Suprapubic skin (tissue), 4 donors: ENCODE measurements around the gene PHACTR2. TPM values are rescaled to one million over a fixed set of nuclear protein-coding genes. Genes with fewer than 3 reads are reported as not detected.
"Not testable (repeated sequence)": the region's sequence is repeated elsewhere in the genome, so short reads cannot be mapped to it uniquely, and the experiment has no call there.

ENCODE experiments used
- DNase-seq, 2 donors: peaks; one replicate each; pipeline ENCODE4 v3.0.0-alpha.2; 2019; ENCODE audit warnings: low spot score in 2 of 2
- H3K27ac ChIP-seq: fragments of 200-600 bp; sonication (generic); one replicate; pipeline ENCODE4 v1.5.1; 2019
- H3K27me3 ChIP-seq: fragments of 200-600 bp; sonication (generic); one replicate; pipeline ENCODE4 v1.5.1; 2019
- H3K36me3 ChIP-seq: fragments of 200-600 bp; sonication (generic); one replicate; pipeline ENCODE4 v1.5.1; 2019
- H3K4me1 ChIP-seq: fragments of 200-600 bp; sonication (generic); one replicate; pipeline ENCODE4 v1.5.1; 2019
- H3K4me3 ChIP-seq: fragments of 200-600 bp; sonication (generic); one replicate; pipeline ENCODE4 v1.5.1; 2019; ENCODE audit warnings: mild to moderate bottlenecking
- H3K9me3 ChIP-seq: fragments of 200-600 bp; sonication (generic); one replicate; pipeline ENCODE4 v1.5.1; 2019
- EP300 ChIP-seq: sonication (generic); formaldehyde crosslinking; IDR thresholded peaks from one replicate; pipeline ENCODE4 v1.6.1; 2017; ENCODE audit warnings: antibody characterized with exemption
- POLR2A ChIP-seq, 2 donors: fragments of 450-650 bp; IDR thresholded peaks; one replicate each; pipeline ENCODE4 v1.6.1; 2017; ENCODE audit warnings: antibody characterized with exemption in 2 of 2, mild to moderate bottlenecking in 2 of 2, moderate library complexity in 2 of 2
- POLR2AphosphoS5 ChIP-seq, 3 donors: sonication (generic); formaldehyde crosslinking; IDR thresholded peaks; one replicate each; pipeline ENCODE4 v1.6.1; 2017; ENCODE audit warnings: antibody characterized with exemption in 3 of 3
- WGBS: methylation state at CpG from one replicate; pipeline ENCODE4 v1.1.5; 2018; 5-methylcytosine and 5-hydroxymethylcytosine counted together
- total RNA-seq, 4 donors: library from RNA; depleted of rRNA; stranded (reverse); fragments of >200 nt; gene quantifications; one replicate each; pipeline ENCODE4 v1.1.0, GENCODE V29; 2016
- TF ChIP-seq, protein P1 (sequence below), 2 donors: fragments of 200-600 bp in 1 of 2; fragments of 450-650 bp in 1 of 2; sonication (generic) in 1 of 2; IDR thresholded peaks; one replicate each; pipeline ENCODE4 v1.5.1; 2016 to 2019; ENCODE audit warnings: antibody characterized with exemption in 2 of 2, mild to moderate bottlenecking in 1 of 2, moderate library complexity in 1 of 2

Gene PHACTR2
- 10 to 100 TPM; 11.9 to 31.5 (median 20.9) TPM for total RNA-seq

DNA sequence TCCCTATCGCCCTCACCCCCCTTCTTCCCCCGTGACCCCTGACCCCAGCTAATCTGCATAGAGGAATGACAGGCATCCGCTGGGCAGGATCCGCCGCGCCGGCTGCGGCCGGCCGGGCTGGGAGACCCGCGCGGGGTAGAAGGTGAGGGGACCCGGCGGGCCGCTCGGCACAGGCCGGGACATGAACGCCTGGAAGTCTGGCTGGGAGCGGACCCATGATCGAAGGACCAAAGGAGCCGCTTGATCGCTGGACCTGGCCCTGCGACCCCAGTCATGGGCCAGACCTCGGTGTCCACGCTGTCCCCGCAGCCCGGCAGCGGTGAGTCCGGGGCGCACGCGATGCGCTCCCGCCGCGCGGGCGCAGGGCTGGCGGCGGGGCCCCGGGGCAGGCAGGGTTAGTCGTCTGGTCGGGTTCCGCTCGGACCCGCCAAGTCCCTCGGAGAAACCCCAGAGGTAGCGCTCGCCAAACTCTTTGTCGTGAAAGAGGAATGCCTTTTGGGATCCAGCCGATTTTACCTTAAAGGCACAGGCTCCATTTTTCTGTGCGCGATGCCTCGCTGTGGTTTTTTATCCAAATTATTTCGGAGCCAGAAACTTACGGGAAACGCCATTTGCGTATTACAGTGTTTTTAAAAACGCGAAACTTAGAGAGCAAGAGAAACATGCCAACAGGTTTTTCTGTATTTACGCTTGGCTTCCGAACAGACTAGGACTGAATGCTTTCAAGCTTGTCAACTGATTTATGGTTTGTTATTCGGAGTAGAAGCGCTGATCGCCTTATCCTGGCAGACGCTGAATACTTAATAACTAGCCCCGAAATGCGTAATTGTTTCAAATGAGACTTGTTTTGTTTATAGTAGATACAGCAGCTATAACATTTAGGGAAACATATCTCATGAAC, at the start of gene PHACTR2:
PHACTR2 (plus strand) TSS at position 75 of the 901 bp plus-strand sequence; CDS start at position 274, 199 bp downstream.
- Histone ChIP-seq H3K9me3 (no peaks in the 10 kb centered on the region), H3K4me1 (peaks cover 56% of the 10 kb centered on the region), H3K36me3 (no peaks in the 10 kb centered on the region), H3K27ac (peak within 1 kb of the TSS; percentile 94), H3K27me3 (no peaks in the 10 kb centered on the region), H3K4me3 (peak within 1 kb of the TSS; percentile 88)
- WGBS, result under 1% methylated on average over 46 of the region's 69 CpGs
- TF ChIP-seq EP300 (no peak), POLR2A (IDR thresholded peaks at IDR 0.05) (peak in 1 of 2 donors; percentile 38), POLR2AphosphoS5 (IDR thresholded peaks at IDR 0.05) (peak in 2 of 3 donors; percentile 21 to 29)
- TF ChIP-seq, protein P1, sequence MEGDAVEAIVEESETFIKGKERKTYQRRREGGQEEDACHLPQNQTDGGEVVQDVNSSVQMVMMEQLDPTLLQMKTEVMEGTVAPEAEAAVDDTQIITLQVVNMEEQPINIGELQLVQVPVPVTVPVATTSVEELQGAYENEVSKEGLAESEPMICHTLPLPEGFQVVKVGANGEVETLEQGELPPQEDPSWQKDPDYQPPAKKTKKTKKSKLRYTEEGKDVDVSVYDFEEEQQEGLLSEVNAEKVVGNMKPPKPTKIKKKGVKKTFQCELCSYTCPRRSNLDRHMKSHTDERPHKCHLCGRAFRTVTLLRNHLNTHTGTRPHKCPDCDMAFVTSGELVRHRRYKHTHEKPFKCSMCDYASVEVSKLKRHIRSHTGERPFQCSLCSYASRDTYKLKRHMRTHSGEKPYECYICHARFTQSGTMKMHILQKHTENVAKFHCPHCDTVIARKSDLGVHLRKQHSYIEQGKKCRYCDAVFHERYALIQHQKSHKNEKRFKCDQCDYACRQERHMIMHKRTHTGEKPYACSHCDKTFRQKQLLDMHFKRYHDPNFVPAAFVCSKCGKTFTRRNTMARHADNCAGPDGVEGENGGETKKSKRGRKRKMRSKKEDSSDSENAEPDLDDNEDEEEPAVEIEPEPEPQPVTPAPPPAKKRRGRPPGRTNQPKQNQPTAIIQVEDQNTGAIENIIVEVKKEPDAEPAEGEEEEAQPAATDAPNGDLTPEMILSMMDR (IDR thresholded peaks at IDR 0.05), result no peak
- DNase-seq, result peak; percentile 79 to 87

DNA sequence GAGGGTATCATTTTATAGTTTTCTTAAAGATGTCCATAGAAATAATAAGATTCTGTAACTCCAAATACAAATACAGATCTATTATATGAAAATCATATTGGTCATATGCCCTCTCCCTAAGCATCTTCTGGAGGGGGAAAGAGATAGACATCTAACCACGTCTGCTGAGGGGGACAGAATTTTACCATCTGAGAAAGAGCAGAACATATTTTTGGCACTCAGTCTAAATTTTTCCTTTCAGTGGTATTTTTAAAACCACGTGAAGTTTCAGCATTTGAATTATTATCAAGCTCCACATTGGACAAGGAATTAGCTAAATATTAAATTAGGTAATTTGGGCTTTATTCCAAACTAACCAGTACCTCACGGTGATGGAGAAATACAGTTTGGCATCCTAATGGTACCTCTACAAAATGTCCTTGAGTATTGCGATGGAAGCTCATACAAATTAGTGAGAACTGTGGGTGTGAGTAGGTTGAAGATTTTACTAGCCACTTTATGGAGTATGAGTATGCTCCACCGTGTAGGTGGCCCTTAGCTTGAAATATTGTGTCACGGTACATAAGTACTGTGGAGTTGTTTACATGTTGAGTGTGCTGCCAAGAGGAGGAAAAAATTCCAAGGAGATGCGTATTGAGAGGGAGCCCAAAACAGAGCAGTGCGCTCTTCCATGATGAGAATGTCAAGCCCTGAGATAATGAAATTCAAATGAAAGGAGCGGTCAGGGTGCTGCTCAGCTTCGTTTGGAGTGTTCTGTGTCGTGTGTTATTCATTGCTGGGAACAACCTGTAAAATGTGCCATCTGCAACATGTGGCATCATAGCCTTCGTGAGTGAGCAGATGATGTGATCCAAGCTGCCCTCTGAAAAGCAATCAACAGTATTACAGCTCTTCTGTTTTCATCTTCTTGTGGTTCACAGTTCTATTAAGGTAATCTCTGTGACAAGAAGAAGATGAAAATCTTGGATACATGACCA, 48.4 kb upstream of the PHACTR2 start:
- Histone ChIP-seq H3K27me3 (no peaks in the 10 kb centered on the region), H3K9me3 (no peaks in the 10 kb centered on the region), H3K36me3 (no peaks in the 10 kb centered on the region), H3K4me1 (peaks cover 2% of the 10 kb centered on the region), H3K4me3 (no peak overlapping the region), H3K27ac (no peak overlapping the region)
- no peak for DNase-seq
- no peak for TF ChIP-seq POLR2AphosphoS5 (IDR thresholded peaks at IDR 0.05)
- no peak for TF ChIP-seq POLR2A (IDR thresholded peaks at IDR 0.05)
- TF ChIP-seq, protein P1 (IDR thresholded peaks at IDR 0.05), result no peak
- no peak for TF ChIP-seq EP300
- WGBS, result 66% methylated on average over 12 of the region's 12 CpGs

DNA sequence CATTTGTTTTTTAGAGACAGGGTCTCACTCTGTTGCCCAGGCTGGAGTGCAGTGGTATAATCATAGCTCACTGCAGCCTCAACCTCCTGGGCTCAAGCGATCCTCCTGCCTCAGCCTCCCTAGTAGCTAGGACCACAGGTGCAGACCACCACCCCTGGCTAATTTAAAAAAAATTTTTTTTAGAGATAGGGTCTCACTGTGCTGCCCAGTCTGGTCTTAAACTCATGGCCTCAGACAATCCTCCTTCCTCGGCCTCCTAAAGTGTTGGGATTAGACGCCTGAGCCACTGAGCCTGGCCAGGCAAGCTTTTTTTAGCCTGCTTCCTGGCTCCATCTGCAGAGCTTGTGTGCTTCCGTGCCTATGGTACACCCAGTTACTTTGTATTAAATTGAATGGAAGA, 46.6 kb upstream of the PHACTR2 start:
- not testable (repeated sequence) for H3K27ac ChIP-seq
- 86% methylated on average over 4 of the region's 4 CpGs for WGBS

GRCh38 chr6:143632894-143633293, 44.9 kb upstream of the PHACTR2 start:
- no peaks in the 10 kb centered on the region for H3K9me3 ChIP-seq
- 91% methylated on average over 4 of the region's 4 CpGs for WGBS
- TF ChIP-seq POLR2A (IDR thresholded peaks at IDR 0.05) (no peak), EP300 (no peak), POLR2AphosphoS5 (IDR thresholded peaks at IDR 0.05) (no peak)
- H3K27ac ChIP-seq, result no peak overlapping the region
- H3K4me3 ChIP-seq, result no peak overlapping the region
- H3K27me3 ChIP-seq, result no peaks in the 10 kb centered on the region
- DNase-seq, result no peak
- peaks cover 2% of the 10 kb centered on the region for H3K4me1 ChIP-seq
- no peaks in the 10 kb centered on the region for H3K36me3 ChIP-seq

More for the DNA sequence above, 46.6 kb upstream of the PHACTR2 start:
- DNase-seq, H3K4me3 ChIP-seq, H3K27me3 ChIP-seq, H3K9me3 ChIP-seq, H3K4me1 ChIP-seq, H3K36me3 ChIP-seq: not testable (repeated sequence)

GRCh38 chr6:143634486-143634885, 43.3 kb upstream of the PHACTR2 start:
- Histone ChIP-seq H3K27me3 (no peaks in the 10 kb centered on the region), H3K36me3 (no peaks in the 10 kb centered on the region), H3K27ac (no peak overlapping the region), H3K4me3 (no peak overlapping the region), H3K9me3 (no peaks in the 10 kb centered on the region), H3K4me1 (peaks cover 2% of the 10 kb centered on the region)
- DNase-seq, result no peak
- 59% methylated on average over 2 of the region's 2 CpGs for WGBS
- TF ChIP-seq, protein P1 (IDR thresholded peaks at IDR 0.05), result no peak
- TF ChIP-seq POLR2AphosphoS5 (IDR thresholded peaks at IDR 0.05), result no peak
